ENCODE data around the gene GOLGA8S.
"Not testable (repeated sequence)": the region's sequence is repeated elsewhere in the genome, so short reads cannot be mapped to it uniquely, and the experiment has no call there.

GOLGA8S gene

GRCh38 chr15:23398357-23398756 lies 43.8 kb downstream of the GOLGA8S start:
- not testable (repeated sequence) for DNase-seq

GRCh38 chr15:23399207-23399606 lies 44.7 kb downstream of the GOLGA8S start:
- not testable (repeated sequence) for DNase-seq

GRCh38 chr15:23401627-23402026 lies 47.1 kb downstream of the GOLGA8S start:
- no peak for DNase-seq

- no peak for DNase-seq
Observed at GRCh38 chr15:23402140-23402539, 47.6 kb downstream of the GOLGA8S start.

GRCh38 chr15:23402544-23402943 lies 48.0 kb downstream of the GOLGA8S start:
- DNase-seq = no peak

- no peak for DNase-seq
Observed at GRCh38 chr15:23403550-23403949, 49.0 kb downstream of the GOLGA8S start.

- no peak for DNase-seq
Observed at GRCh38 chr15:23411841-23412240, 57.3 kb downstream of the GOLGA8S start.

GRCh38 chr15:23412881-23413600 lies 58.5 kb downstream of the GOLGA8S start:
- not testable (repeated sequence) for DNase-seq
